ENCODE data around the gene DEF6. TPM values are rescaled to one million over a fixed set of nuclear protein-coding genes. Genes with fewer than 3 reads are reported as not detected.

The DEF6 gene
- total RNA-seq, 1 experiment from 2014 or later = 5.6 TPM

GRCh38 chr6:35278708-35279107 lies 18.9 kb upstream of the DEF6 start:
- H3K79me2 ChIP-seq (ENCODE audit: insufficient read depth, low read length) = no peaks in the 10 kb centered on the region
- H4K8ac ChIP-seq (replicated peaks; ENCODE audit: insufficient read length, low read depth, low read length) = no peak overlapping the region
- no peak overlapping the region for H3K27ac ChIP-seq (ENCODE audit: insufficient read length, low read depth, low read length)
- no peak overlapping the region for H4K5ac ChIP-seq (ENCODE audit: insufficient read length, low read depth, low read length)
- H4K91ac ChIP-seq (ENCODE audit: insufficient read length, low read depth, low read length) = no peak overlapping the region
- no peaks in the 10 kb centered on the region; the same call in 1 of the 2 replicates for H3K27me3 Mint-ChIP-seq (ENCODE audit: low read depth)
- no peak overlapping the region for H3K4ac ChIP-seq (ENCODE audit: low read depth, low read length)
- no peaks in the 10 kb centered on the region for H3K4me1 ChIP-seq (ENCODE audit: insufficient read depth, low read length)
- H3K18ac ChIP-seq (ENCODE audit: insufficient read length, low read depth, low read length) = no peak overlapping the region
- H3K23ac ChIP-seq (ENCODE audit: insufficient read length, low read depth, low read length) = no peak overlapping the region
- H3K4me2 ChIP-seq (ENCODE audit: insufficient read depth, insufficient read length, low read length) = no peak overlapping the region
- no peak overlapping the region for H3T11ph ChIP-seq (ENCODE audit: low read length)
- H3K27ac Mint-ChIP-seq = no peak overlapping the region
- no peak overlapping the region for H2BK12ac ChIP-seq (ENCODE audit: insufficient read length, low read depth, low read length)
- no peak overlapping the region for H3K4me3 Mint-ChIP-seq
- H3K9ac ChIP-seq (ENCODE audit: extremely low read depth, insufficient read length, low read length) = no peak overlapping the region
- H4K20me1 ChIP-seq (ENCODE audit: control insufficient read depth, insufficient read depth, insufficient read length) = no peaks in the 10 kb centered on the region
- no peak for TF ChIP-seq CTCF (conservative IDR thresholded peaks at IDR 0.05)
- H3K27me3 ChIP-seq (ENCODE audit: insufficient read depth, low read length) = no peaks in the 10 kb centered on the region
- DNase-seq = no peak
- H3K9me3 Mint-ChIP-seq = no peaks in the 10 kb centered on the region
- H2AK5ac ChIP-seq (ENCODE audit: insufficient read length, low read length) = no peak overlapping the region
- no peak overlapping the region for H2AFZ ChIP-seq (ENCODE audit: low read length)
- no peak overlapping the region for H2BK20ac ChIP-seq (ENCODE audit: low read depth, low read length, poor library complexity, severe bottlenecking)
- H3K14ac ChIP-seq (ENCODE audit: insufficient read depth, low read length) = no peak overlapping the region
- H3K9me3 ChIP-seq (ENCODE audit: control insufficient read depth, low read depth, low read length) = no peaks in the 10 kb centered on the region
- no peak overlapping the region for H2BK120ac ChIP-seq (ENCODE audit: low read depth, low read length, poor library complexity, severe bottlenecking)
- peaks cover 0 to 2% of the 10 kb centered on the region in 2 experiments; a peak in 1 of 4 replicates for H3K4me1 Mint-ChIP-seq
- H2BK15ac ChIP-seq (ENCODE audit: low read depth, low read length) = no peak overlapping the region
- H3K23me2 ChIP-seq (ENCODE audit: insufficient read length, low read depth, low read length, poor library complexity, severe bottlenecking) = no peaks in the 10 kb centered on the region
- no peaks in the 10 kb centered on the region for H3K79me1 ChIP-seq (ENCODE audit: insufficient read depth, low read depth, low read length, poor library complexity, severe bottlenecking)
- no CpG with 5 or more reads among the region's 3 CpGs for WGBS (ENCODE audit: extremely low coverage, insufficient read length, low lambda C conversion rate)
- H3K36me3 Mint-ChIP-seq (ENCODE audit: insufficient read depth in 1 of 3, low read depth in 3 of 3) = peaks cover 2 to 25% (median 13%) of the 10 kb centered on the region in 3 experiments; a peak in 6 of 7 replicates
- H2BK5ac ChIP-seq (ENCODE audit: insufficient read length, low read length) = no peak overlapping the region
- H3K56ac ChIP-seq (ENCODE audit: insufficient read length, low read depth, low read length) = no peak overlapping the region
